Measurements from ENCODE around the gene ROBO1. TPM values are rescaled to one million over a fixed set of nuclear protein-coding genes. Genes with fewer than 3 reads are reported as not detected.

The ROBO1 gene
- total and polyA plus RNA-seq, 2 donors (not counting 3 experiments of a cell fraction or from before 2014, with no cell fraction given), result 5.9 to 14.2 TPM

GRCh38 chr3:78745847-78746246, 1022.0 kb downstream of the ROBO1 start:
- Histone ChIP-seq H3K36me3 (ENCODE audit: control insufficient read depth in 2 of 2, extremely low read depth in 1 of 2, insufficient read depth in 2 of 2, low read length in 2 of 2) (no peaks in the 10 kb centered on the region), H3K27ac (ENCODE audit: insufficient read depth, low read depth, low read length) (no peak overlapping the region), H3K9me1 (replicated peaks; ENCODE audit: control insufficient read depth, extremely low read depth, insufficient read depth, low read length) (no peaks in the 10 kb centered on the region), H2AFZ (ENCODE audit: low read depth, low read length) (no peak overlapping the region), H3K27me3 (ENCODE audit: control insufficient read depth in 2 of 2, insufficient read depth in 2 of 2, low read length in 2 of 2) (no peaks in the 10 kb centered on the region), H3K4me3 (replicated peaks in 1 of 3; ENCODE audit: insufficient read depth in 1 of 3, low read depth in 1 of 3, low read length in 3 of 3) (no peak overlapping the region), H3K9me3 (replicated peaks; ENCODE audit: control insufficient read depth, insufficient read depth, low read length) (no peaks in the 10 kb centered on the region), H3K4me2 (ENCODE audit: insufficient read depth, low read length) (no peak overlapping the region), H3K9ac (replicated peaks; ENCODE audit: extremely low read depth, insufficient read depth, low read length) (no peak overlapping the region), H3K79me2 (ENCODE audit: control insufficient read depth, insufficient read depth, low read length) (no peaks in the 10 kb centered on the region), H3K4me1 (ENCODE audit: control insufficient read depth, extremely low read depth, insufficient read depth, low read length) (no peaks in the 10 kb centered on the region), H4K20me1 (replicated peaks; ENCODE audit: control insufficient read depth, extremely low read depth, insufficient read depth, low read length) (peaks cover 2% of the 10 kb centered on the region)
- TF ChIP-seq MAX (IDR thresholded peaks at IDR 0.05; ENCODE audit: insufficient read depth, insufficient read length), result no peak
- TF ChIP-seq CTCF (IDR thresholded peaks at IDR 0.05; ENCODE audit: extremely low read depth in 1 of 2, insufficient read depth in 1 of 2, low read depth in 1 of 2, low read length in 2 of 2), result no peak
- ChIA-PET CTCF (no interaction called here), POLR2A (no interaction called here)
- no peak for FAIRE-seq
- BruUV-seq (replicated peaks), result no TSS peak
- no peak for DNase-seq (ENCODE audit: low read depth, low spot score)
- intact Hi-C loops (cut with micrococcal nuclease) (no loop called here), dilution Hi-C loops (cut with MboI; ENCODE audit: extremely low pct_ligation_motif_present, low sequenced_read_pairs) (no loop called here)

GRCh38 chr3:78742491-78742890, 1025.3 kb downstream of the ROBO1 start:
- FAIRE-seq, result no peak
- H3K4me1 ChIP-seq (ENCODE audit: control insufficient read depth, extremely low read depth, insufficient read depth, low read length), result peaks cover 15% of the 10 kb centered on the region
- ChIA-PET CTCF (no interaction called here), POLR2A (no interaction called here)
- no peak for DNase-seq (ENCODE audit: low read depth, low spot score)
- H3K9me3 ChIP-seq (replicated peaks; ENCODE audit: control insufficient read depth, insufficient read depth, low read length), result no peaks in the 10 kb centered on the region
- no peak overlapping the region for H3K27ac ChIP-seq (ENCODE audit: insufficient read depth, low read depth, low read length)
- H2AFZ ChIP-seq (ENCODE audit: low read depth, low read length), result no peak overlapping the region
- no peaks in the 10 kb centered on the region for H3K27me3 ChIP-seq (ENCODE audit: control insufficient read depth in 2 of 2, insufficient read depth in 2 of 2, low read length in 2 of 2)
- no peak overlapping the region for H3K4me3 ChIP-seq (replicated peaks in 1 of 3; ENCODE audit: insufficient read depth in 1 of 3, low read depth in 1 of 3, low read length in 3 of 3)
- no peak overlapping the region for H3K4me2 ChIP-seq (ENCODE audit: insufficient read depth, low read length)
- no peaks in the 10 kb centered on the region for H3K36me3 ChIP-seq (ENCODE audit: control insufficient read depth in 2 of 2, extremely low read depth in 1 of 2, insufficient read depth in 2 of 2, low read length in 2 of 2)
- H3K9ac ChIP-seq (replicated peaks; ENCODE audit: extremely low read depth, insufficient read depth, low read length), result no peak overlapping the region
- H3K79me2 ChIP-seq (ENCODE audit: control insufficient read depth, insufficient read depth, low read length), result no peaks in the 10 kb centered on the region
- no peaks in the 10 kb centered on the region for H3K9me1 ChIP-seq (replicated peaks; ENCODE audit: control insufficient read depth, extremely low read depth, insufficient read depth, low read length)
- intact Hi-C loops (cut with micrococcal nuclease) (no loop called here), dilution Hi-C loops (cut with MboI; ENCODE audit: extremely low pct_ligation_motif_present, low sequenced_read_pairs) (no loop called here)
- BruUV-seq (replicated peaks), result no TSS peak
- H4K20me1 ChIP-seq (replicated peaks; ENCODE audit: control insufficient read depth, extremely low read depth, insufficient read depth, low read length), result peaks cover 2% of the 10 kb centered on the region
- no peak for TF ChIP-seq JUN (IDR thresholded peaks at IDR 0.05; ENCODE audit: borderline replicate concordance, insufficient read depth, insufficient read length, low read depth)

Data from endothelial cell of umbilical vein (primary cell).